HEK293 (cell line): ENCODE measurements around the gene NXN.

Experiments
- AEBP2 ChIP-seq: fragments of 450-650 bp; formaldehyde crosslinking; IDR thresholded peaks from 2 replicates; pipeline ENCODE4 v1.5.1; 2016; ENCODE audit warnings: missing biosample characterization, missing genetic modification characterization, borderline replicate concordance
- BCL11A ChIP-seq: fragments of 450-650 bp; formaldehyde crosslinking; IDR thresholded peaks from 2 replicates; pipeline ENCODE4 v1.5.1; 2016; ENCODE audit warnings: low read depth, missing biosample characterization, missing genetic modification characterization
- KLF10 ChIP-seq: fragments of 450-650 bp; IDR thresholded peaks from 2 replicates; pipeline ENCODE4 v1.5.1; 2018; ENCODE audit warnings: missing biosample characterization, mild to moderate bottlenecking, missing genetic modification characterization
- RBAK ChIP-seq: fragments of 450-650 bp; formaldehyde crosslinking; IDR thresholded peaks from 2 replicates; pipeline ENCODE4 v1.5.1; 2016; ENCODE audit warnings: missing biosample characterization, missing genetic modification characterization
- SALL2 ChIP-seq: fragments of 450-650 bp; formaldehyde crosslinking; IDR thresholded peaks from 2 replicates; pipeline ENCODE4 v1.5.0; 2017; ENCODE audit warnings: missing biosample characterization, mild to moderate bottlenecking, missing genetic modification characterization, borderline replicate concordance
- ZBTB17 ChIP-seq: fragments of 450-650 bp; formaldehyde crosslinking; IDR thresholded peaks from 2 replicates; pipeline ENCODE4 v1.5.1; 2016; ENCODE audit warnings: missing biosample characterization, missing genetic modification characterization
- ZBTB26 ChIP-seq: fragments of 450-650 bp; formaldehyde crosslinking; optimal IDR thresholded peaks from 2 replicates; pipeline ENCODE3; 2016; ENCODE audit warnings: missing biosample characterization, mild to moderate bottlenecking, missing genetic modification characterization
- ZBTB44 ChIP-seq: fragments of 450-650 bp; IDR thresholded peaks from 2 replicates; pipeline ENCODE4 v1.5.1; 2018; ENCODE audit warnings: missing biosample characterization, mild to moderate bottlenecking, missing genetic modification characterization
- ZNF132 ChIP-seq: fragments of 450-650 bp; formaldehyde crosslinking; IDR thresholded peaks from 2 replicates; pipeline ENCODE4 v1.5.1; 2017; ENCODE audit warnings: missing biosample characterization, missing genetic modification characterization, borderline replicate concordance
- ZNF155 ChIP-seq: fragments of 450-650 bp; formaldehyde crosslinking; IDR thresholded peaks from 2 replicates; pipeline ENCODE4 v1.5.1; 2016; ENCODE audit warnings: missing biosample characterization, missing genetic modification characterization
- ZNF174 ChIP-seq: fragments of 450-650 bp; formaldehyde crosslinking; IDR thresholded peaks from 2 replicates; pipeline ENCODE4 v1.5.0; 2017; ENCODE audit warnings: missing biosample characterization, mild to moderate bottlenecking, missing genetic modification characterization
- ZNF19 ChIP-seq: fragments of 450-650 bp; formaldehyde crosslinking; IDR thresholded peaks from 2 replicates; pipeline ENCODE4; 2016; ENCODE audit warnings: missing biosample characterization, missing genetic modification characterization, low read depth
- ZNF214 ChIP-seq: fragments of 450-650 bp; formaldehyde crosslinking; IDR thresholded peaks from 2 replicates; pipeline ENCODE4 v1.5.1; 2017; ENCODE audit warnings: missing biosample characterization, mild to moderate bottlenecking, missing genetic modification characterization, borderline replicate concordance
- ZNF24 ChIP-seq: fragments of 450-650 bp; formaldehyde crosslinking; IDR thresholded peaks from 2 replicates; pipeline ENCODE4 v1.5.1; 2016; ENCODE audit warnings: missing biosample characterization, missing genetic modification characterization
- ZNF266 ChIP-seq: fragments of 450-650 bp; formaldehyde crosslinking; IDR thresholded peaks from 2 replicates; pipeline ENCODE4 v1.5.1; 2016; ENCODE audit warnings: missing biosample characterization, missing genetic modification characterization, low read depth
- ZNF274 ChIP-seq, 2 experiments: fragments of 200-500 bp in 1 of 2; fragments of 450-650 bp in 1 of 2; sonication (Bioruptor generic) in 1 of 2; formaldehyde crosslinking in 1 of 2; IDR thresholded peaks; 2 replicates each; pipeline versions ENCODE4 v1.5.1 to v1.6.1; 2014 to 2016; ENCODE audit warnings: borderline replicate concordance in 1 of 2, inconsistent platforms in 1 of 2, low read length in 1 of 2, missing biosample characterization in 1 of 2, missing genetic modification characterization in 1 of 2
- ZNF423 ChIP-seq: fragments of 450-650 bp; formaldehyde crosslinking; IDR thresholded peaks from 2 replicates; pipeline ENCODE4 v1.5.1; 2016; ENCODE audit warnings: missing biosample characterization, missing genetic modification characterization
- ZNF48 ChIP-seq: fragments of 450-650 bp; formaldehyde crosslinking; IDR thresholded peaks from 2 replicates; pipeline ENCODE4 v1.5.1; 2016; ENCODE audit warnings: missing biosample characterization, missing genetic modification characterization
- ZNF548 ChIP-seq: fragments of 450-650 bp; formaldehyde crosslinking; IDR thresholded peaks from 2 replicates; pipeline ENCODE4 v1.5.1; 2016; ENCODE audit warnings: missing biosample characterization, missing genetic modification characterization
- ZNF610 ChIP-seq: fragments of 450-650 bp; formaldehyde crosslinking; IDR thresholded peaks from 2 replicates; pipeline ENCODE4 v1.5.1; 2016; ENCODE audit warnings: missing biosample characterization, missing genetic modification characterization, borderline replicate concordance
- ZNF623 ChIP-seq: fragments of 450-650 bp; formaldehyde crosslinking; IDR thresholded peaks from 2 replicates; pipeline ENCODE4 v1.5.1; 2016; ENCODE audit warnings: missing biosample characterization, missing genetic modification characterization
- ZNF768 ChIP-seq: fragments of 450-650 bp; formaldehyde crosslinking; IDR thresholded peaks from 2 replicates; pipeline ENCODE4 v1.5.1; 2018; ENCODE audit warnings: missing biosample characterization, mild to moderate bottlenecking, missing genetic modification characterization
- ZNF777 ChIP-seq: fragments of 450-650 bp; formaldehyde crosslinking; IDR thresholded peaks from 2 replicates; pipeline ENCODE4 v1.5.1; 2017; ENCODE audit warnings: missing biosample characterization, missing genetic modification characterization, borderline replicate concordance
- TF ChIP-seq, protein P1 (sequence below): fragments of 450-650 bp; formaldehyde crosslinking; IDR thresholded peaks from 2 replicates; pipeline ENCODE4 v1.5.1; 2016; ENCODE audit warnings: missing biosample characterization, missing genetic modification characterization
- TF ChIP-seq, protein P2 (sequence below): fragments of 450-650 bp; formaldehyde crosslinking; IDR thresholded peaks from 2 replicates; pipeline ENCODE4 v1.5.0; 2017; ENCODE audit warnings: missing biosample characterization, missing genetic modification characterization, borderline replicate concordance
- TF ChIP-seq, protein P3 (sequence below): fragments of 450-650 bp; formaldehyde crosslinking; IDR thresholded peaks from 2 replicates; pipeline ENCODE4 v1.5.1; 2016; ENCODE audit warnings: missing biosample characterization, missing genetic modification characterization
- TF ChIP-seq, protein P4 (sequence below): fragments of 450-650 bp; formaldehyde crosslinking; IDR thresholded peaks from 2 replicates; pipeline ENCODE4 v1.5.1; 2016; ENCODE audit warnings: missing biosample characterization, missing genetic modification characterization, low read depth

NXN gene

GRCh38 chr17:933312-934073 lies 46.1 kb downstream of the NXN start (continued):
- no peak for TF ChIP-seq ZNF423 (tag by site-specific recombination)
- TF ChIP-seq, protein P1, sequence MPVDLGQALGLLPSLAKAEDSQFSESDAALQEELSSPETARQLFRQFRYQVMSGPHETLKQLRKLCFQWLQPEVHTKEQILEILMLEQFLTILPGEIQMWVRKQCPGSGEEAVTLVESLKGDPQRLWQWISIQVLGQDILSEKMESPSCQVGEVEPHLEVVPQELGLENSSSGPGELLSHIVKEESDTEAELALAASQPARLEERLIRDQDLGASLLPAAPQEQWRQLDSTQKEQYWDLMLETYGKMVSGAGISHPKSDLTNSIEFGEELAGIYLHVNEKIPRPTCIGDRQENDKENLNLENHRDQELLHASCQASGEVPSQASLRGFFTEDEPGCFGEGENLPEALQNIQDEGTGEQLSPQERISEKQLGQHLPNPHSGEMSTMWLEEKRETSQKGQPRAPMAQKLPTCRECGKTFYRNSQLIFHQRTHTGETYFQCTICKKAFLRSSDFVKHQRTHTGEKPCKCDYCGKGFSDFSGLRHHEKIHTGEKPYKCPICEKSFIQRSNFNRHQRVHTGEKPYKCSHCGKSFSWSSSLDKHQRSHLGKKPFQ (tag by site-specific recombination) = peak; percentile 91
- no peak for TF ChIP-seq SALL2
- TF ChIP-seq KLF10 (tag by site-specific recombination) = 0 out of 2 replicates have a peak, but pooled peaks have one; percentile 53
- no peak for TF ChIP-seq ZNF174
- TF ChIP-seq, protein P2, sequence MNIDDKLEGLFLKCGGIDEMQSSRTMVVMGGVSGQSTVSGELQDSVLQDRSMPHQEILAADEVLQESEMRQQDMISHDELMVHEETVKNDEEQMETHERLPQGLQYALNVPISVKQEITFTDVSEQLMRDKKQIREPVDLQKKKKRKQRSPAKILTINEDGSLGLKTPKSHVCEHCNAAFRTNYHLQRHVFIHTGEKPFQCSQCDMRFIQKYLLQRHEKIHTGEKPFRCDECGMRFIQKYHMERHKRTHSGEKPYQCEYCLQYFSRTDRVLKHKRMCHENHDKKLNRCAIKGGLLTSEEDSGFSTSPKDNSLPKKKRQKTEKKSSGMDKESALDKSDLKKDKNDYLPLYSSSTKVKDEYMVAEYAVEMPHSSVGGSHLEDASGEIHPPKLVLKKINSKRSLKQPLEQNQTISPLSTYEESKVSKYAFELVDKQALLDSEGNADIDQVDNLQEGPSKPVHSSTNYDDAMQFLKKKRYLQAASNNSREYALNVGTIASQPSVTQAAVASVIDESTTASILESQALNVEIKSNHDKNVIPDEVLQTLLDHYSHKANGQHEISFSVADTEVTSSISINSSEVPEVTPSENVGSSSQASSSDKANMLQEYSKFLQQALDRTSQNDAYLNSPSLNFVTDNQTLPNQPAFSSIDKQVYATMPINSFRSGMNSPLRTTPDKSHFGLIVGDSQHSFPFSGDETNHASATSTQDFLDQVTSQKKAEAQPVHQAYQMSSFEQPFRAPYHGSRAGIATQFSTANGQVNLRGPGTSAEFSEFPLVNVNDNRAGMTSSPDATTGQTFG = no peak
- TF ChIP-seq ZNF24 (tag by site-specific recombination) = peak; percentile 95
- no peak for TF ChIP-seq ZBTB26
- no peak for TF ChIP-seq ZNF19 (tag by site-specific recombination)
- TF ChIP-seq, protein P3, sequence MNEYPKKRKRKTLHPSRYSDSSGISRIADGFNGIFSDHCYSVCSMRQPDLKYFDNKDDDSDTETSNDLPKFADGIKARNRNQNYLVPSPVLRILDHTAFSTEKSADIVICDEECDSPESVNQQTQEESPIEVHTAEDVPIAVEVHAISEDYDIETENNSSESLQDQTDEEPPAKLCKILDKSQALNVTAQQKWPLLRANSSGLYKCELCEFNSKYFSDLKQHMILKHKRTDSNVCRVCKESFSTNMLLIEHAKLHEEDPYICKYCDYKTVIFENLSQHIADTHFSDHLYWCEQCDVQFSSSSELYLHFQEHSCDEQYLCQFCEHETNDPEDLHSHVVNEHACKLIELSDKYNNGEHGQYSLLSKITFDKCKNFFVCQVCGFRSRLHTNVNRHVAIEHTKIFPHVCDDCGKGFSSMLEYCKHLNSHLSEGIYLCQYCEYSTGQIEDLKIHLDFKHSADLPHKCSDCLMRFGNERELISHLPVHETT (tag by site-specific recombination) = peak; percentile 87; the same call in 1 of the 2 replicates
- no peak for TF ChIP-seq RBAK
- TF ChIP-seq ZNF266 (tag by site-specific recombination) = no peak
- TF ChIP-seq ZNF777 (tag by site-specific recombination) = no peak
- TF ChIP-seq ZNF274 (IDR thresholded peaks at IDR 0.05; ENCODE audit: low read length) = no peak
- no peak for TF ChIP-seq ZNF274 (tag by site-specific recombination; IDR thresholded peaks at IDR 0.05; ENCODE audit: borderline replicate concordance)
- 0 out of 2 replicates have a peak, but pooled peaks have one; percentile 14 for TF ChIP-seq ZNF155 (tag by site-specific recombination)
- TF ChIP-seq BCL11A (tag by site-specific recombination) = peak; percentile 93
- TF ChIP-seq, protein P4, sequence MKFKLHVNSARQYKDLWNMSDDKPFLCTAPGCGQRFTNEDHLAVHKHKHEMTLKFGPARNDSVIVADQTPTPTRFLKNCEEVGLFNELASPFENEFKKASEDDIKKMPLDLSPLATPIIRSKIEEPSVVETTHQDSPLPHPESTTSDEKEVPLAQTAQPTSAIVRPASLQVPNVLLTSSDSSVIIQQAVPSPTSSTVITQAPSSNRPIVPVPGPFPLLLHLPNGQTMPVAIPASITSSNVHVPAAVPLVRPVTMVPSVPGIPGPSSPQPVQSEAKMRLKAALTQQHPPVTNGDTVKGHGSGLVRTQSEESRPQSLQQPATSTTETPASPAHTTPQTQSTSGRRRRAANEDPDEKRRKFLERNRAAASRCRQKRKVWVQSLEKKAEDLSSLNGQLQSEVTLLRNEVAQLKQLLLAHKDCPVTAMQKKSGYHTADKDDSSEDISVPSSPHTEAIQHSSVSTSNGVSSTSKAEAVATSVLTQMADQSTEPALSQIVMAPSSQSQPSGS (tag by site-specific recombination) = no peak
- no peak for TF ChIP-seq AEBP2 (tag by site-specific recombination)
- peak; percentile 12; the same call in 1 of the 2 replicates for TF ChIP-seq ZBTB44 (tag by site-specific recombination)
- TF ChIP-seq ZNF48 (tag by site-specific recombination) = no peak
- TF ChIP-seq ZNF623 = no peak; the same call in 1 of the 2 replicates
- no peak for TF ChIP-seq ZNF548 (tag by site-specific recombination)
- no peak for TF ChIP-seq ZNF610 (tag by site-specific recombination)
- TF ChIP-seq ZNF132 (tag by site-specific recombination) = no peak
- peak; percentile 75 for TF ChIP-seq ZBTB17 (tag by site-specific recombination)
- TF ChIP-seq ZNF214 (tag by site-specific recombination) = no peak
- TF ChIP-seq ZNF768 (tag by site-specific recombination) = no peak
